Fibroblast of peridontal ligament (primary cell): ENCODE results near the gene GGA3.
"Not testable (repeated sequence)": the region's sequence is repeated elsewhere in the genome, so short reads cannot be mapped to it uniquely, and the experiment has no call there.

Source experiments
- DNase-seq: peaks from one replicate; pipeline ENCODE4 v3.0.0-alpha.2; 2010; ENCODE audit errors: extremely low read depth

GGA3 gene, protein sequence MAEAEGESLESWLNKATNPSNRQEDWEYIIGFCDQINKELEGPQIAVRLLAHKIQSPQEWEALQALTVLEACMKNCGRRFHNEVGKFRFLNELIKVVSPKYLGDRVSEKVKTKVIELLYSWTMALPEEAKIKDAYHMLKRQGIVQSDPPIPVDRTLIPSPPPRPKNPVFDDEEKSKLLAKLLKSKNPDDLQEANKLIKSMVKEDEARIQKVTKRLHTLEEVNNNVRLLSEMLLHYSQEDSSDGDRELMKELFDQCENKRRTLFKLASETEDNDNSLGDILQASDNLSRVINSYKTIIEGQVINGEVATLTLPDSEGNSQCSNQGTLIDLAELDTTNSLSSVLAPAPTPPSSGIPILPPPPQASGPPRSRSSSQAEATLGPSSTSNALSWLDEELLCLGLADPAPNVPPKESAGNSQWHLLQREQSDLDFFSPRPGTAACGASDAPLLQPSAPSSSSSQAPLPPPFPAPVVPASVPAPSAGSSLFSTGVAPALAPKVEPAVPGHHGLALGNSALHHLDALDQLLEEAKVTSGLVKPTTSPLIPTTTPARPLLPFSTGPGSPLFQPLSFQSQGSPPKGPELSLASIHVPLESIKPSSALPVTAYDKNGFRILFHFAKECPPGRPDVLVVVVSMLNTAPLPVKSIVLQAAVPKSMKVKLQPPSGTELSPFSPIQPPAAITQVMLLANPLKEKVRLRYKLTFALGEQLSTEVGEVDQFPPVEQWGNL

DNA sequence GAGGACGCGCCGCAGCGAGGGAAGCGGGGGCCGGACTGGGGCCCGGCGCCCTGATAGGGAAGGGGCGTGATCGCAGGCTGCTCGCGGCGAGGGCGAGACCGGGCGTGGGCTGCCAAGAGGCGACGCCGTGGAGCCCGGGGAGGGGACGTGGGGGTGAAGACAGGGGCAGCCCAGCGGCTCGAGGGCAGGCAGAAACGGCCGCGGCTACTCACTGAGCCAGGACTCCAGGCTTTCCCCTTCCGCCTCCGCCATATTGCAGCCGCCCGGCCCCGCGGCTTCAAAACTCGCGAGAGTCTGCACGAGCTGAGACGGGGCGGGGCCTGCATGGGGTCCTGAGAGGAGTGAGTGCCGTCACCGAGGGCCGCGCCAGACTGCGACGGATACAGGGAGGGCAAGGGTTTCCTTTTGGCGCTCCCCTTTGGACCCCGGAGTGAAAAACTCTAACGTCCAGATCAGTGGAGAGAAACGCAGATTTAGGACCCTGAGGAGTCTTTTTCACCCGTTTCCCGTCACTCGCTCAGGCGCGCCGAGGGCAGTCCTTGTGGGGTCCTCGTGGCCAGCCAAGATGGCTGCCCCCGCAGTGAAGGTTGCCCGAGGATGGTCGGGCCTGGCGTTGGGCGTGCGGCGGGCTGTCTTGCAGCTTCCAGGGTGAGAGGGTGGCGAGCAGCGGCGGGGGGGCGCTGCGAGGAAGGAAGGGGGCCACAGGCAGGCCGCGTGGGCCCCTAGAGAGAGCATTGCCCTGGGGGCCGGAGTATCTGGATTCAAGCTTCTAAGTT, at the start of gene GGA3, which contains the start of gene MRPS7:
Gene GGA3, minus strand, starts transcription at position 271 of the 776 bp plus-strand sequence. Its CDS starts 19 bp downstream, at position 252.
Gene MRPS7, plus strand, starts transcription at position 544 of the 776 bp plus-strand sequence. Its CDS starts 22 bp downstream, at position 566.
- DNase-seq, result peak; percentile 92

DNA sequence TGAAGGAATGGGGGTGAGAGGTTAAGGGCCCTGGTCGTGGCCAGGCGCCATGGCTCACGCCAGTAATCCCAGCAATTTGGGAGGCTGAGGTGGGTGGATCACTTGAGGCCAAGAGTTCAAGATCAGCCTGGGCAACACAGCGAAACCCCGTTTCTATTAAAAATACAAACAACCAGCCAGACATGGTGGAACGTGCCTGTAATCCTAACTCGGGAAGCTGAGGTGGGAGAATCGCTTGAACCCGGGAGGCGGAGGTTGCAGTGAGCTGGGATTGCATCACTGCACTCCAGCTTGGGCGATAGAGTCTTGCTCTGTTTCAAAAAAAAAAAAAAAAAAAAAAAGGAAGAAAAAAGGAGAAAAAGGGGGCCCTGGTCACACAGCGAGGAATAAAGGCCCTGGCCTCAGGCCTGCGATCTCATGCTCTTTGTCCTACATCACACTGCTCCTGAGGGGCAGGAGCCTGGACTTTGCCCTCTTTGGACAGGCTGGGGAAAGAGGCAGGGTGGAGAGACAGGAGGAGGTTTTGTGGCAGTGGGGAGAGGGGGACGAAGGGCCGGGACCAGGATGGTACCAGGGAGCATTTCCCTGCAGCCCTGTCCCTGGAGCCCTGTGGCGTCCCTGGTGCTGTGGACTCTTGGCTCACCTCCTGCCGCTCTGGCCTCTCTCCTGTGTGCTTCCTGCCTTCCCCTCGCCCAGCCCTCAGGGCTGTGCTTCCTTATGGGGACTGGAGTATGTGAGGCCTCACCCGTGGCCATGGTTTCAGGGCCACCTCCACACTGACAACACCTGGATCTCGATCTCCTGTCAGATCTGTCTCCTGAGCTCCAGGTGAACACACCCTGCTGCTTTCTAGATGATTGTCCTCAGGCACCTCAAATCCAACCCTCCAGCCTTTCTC, 47.6 kb upstream of the GGA3 start:
- no peak for DNase-seq

DNA sequence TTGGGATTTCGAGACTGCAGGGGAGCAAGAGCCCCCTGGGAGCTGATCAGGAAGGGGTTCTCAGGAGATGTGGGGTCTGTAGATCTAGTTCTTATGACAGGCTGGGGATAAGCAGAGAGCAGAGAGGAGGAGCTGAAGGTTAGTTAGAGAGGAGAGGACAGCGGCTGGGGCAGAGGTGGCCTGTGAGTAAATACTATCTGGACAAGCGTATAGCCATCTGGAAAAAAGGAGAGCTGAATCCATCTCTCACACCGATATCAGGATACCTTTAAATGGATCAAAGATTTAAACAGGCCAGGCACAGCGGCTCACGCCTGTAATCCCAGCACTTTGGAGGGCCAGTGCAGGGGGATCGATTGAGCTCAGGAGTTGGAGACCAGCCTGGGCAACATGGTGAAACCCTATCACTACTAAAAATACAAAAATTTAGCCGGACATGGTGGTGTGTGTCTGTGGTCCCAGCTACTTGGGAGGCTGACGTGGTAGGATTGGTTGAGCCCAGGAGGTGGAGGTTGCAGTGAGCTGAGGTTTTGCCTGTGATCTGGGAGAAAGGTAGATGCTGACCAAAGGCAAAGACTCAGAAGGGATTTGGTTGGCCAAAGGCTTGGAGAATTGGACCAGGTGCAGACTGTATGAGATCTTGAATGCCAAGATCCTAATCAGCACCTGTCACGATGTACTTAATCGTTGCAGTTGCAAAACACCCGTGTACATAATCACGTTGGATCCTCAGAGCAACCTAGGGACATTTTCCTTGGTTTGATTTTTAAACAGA, 46.7 kb upstream of the GGA3 start:
- no peak for DNase-seq

DNA sequence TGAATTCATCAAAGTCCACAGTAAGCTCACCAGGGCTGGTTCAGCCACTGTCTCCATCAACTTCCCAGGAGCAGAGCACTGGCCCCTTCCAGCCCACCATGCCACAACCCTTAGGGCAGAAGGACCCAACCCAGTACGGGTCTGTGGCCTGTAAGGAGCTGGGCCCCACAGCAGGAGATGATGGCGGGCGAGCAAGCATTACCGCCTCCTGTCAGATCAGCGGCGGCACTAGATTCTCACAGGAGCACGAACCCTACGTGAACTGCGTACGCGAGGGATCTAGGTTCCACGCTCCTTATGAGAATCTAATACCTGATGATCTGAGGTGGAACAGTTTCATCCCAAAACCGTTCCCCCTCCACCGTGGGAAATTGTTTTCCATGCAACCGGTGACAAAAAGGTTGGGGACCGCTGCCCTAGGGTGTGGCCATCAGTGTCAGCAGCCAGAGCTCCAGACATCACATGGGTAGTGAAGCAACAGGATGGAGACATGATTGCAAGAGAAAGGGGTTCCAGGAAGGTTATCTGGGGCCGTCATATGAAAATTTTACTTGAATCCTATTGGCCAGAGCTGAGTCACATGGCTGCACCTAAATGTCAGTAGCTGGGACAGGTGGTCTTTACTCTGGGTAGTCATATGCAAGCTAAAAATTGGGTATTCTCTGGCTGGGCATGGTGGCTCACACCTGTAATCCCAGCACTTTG, 40.2 kb upstream of the GGA3 start:
- DNase-seq, result no peak

DNA sequence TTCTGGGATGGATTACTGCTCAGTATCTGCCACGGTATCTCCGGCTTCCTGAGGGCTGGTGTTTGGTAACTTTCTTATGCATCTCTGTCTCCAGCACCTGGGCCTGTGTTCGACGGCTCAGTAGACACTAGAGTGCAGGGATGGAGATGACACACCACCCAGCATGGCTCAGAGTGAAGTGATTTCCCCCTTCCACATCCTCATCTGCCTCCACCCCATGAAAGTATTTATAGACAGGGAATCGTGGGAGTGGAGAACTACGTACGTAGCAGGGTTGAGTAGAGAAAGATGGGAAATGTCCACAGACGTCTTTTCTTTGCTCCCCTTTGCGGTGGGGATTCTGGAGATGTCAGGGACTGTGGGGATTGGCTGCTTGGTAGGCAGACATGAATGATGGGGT, 39.6 kb upstream of the GGA3 start:
- DNase-seq, result no peak

DNA sequence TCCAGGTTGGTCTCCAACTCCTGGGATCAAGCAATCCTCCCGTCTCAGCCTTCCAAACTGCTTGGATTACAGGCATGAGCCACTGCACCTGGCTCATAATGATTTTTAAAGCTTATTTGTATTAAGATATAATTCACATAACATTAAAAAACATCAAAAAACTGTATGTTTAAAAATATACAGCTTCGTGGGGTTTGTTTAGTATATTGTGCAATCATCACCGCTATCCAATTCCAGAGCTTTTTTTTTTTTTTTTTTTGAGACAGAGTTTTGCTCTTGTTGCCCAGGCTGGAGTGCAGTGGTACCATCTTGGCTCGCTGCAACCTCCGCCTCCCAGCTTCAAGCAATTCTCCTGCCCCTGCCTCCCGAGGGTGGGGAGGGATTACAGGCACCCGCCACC, 38.9 kb upstream of the GGA3 start:
- no peak for DNase-seq

DNA sequence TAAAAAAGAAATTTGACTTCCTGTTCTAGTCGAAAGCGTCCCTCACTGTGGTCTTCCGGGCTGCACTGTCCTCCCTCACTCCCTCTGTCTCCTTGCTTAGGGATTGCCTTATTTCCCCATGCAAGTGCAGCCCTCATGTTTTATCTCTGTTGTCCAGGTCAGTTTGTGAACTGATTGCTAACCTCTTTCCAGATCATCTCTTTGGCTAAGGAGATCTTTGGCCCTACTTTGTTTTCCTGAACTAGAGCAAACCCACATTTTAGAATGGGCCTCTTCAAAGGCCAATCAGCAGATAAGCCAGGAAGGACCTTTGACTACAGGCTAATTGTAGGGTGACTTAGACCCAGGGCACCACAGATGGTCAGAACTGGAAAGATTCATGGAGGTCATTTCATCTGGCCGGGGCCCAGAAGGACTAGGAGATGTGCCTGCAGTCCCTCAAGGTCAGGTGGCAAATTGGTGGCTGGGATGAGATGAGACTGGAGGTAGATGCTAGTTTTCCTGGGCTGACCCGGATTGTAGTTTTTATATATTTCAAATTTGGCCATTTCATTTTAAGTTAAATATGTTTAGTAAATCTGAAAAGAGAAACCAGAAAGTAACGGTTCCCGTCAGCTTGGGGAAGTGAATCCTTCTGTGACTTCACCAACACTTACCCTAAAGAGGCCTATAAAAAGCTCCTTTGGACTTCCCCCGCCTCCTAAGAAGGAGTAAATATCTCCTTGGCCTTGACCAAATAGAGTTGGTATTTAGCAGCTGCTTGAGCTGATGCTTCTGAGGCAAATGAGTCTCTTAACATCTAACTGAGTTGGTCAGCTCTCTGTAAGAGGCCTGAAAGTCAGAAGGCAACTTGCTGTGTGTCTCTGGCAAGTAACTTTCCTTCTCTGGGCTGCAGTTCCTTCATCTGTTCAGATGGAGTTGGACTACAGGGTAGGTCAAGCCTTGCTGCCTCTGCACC, 34.1 kb upstream of the GGA3 start:
- DNase-seq, result no peak

DNA sequence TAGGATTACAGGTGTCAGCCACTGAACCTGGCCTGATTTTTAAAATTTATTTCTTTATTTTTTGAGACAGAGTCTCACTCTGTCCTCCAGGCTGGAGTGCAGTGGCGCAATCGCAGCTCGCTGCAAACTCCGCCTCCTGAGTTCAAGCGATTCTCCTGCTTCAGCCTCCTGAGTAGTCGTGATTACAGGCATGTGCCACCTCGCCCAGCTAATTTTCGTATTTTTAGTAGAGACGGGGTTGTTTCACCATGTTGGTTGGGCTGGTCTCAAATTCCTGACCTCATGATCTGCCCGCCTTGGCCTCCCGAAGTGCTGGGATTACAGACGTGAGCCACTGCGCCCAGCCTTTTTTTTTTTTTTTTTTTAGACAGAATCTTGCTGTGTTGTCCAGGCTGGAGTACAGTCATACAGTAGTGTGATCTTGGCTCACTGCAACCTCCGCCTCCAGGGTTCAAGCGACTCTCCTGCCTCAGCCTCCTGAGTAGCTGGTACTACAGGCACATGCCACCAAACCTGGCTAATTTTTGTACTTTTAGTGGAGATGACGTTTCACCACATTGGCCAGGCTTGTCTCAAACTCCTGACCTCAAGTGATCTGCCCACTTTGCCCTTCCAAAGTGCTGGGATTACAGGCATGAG, 31.5 kb upstream of the GGA3 start:
- not testable (repeated sequence) for DNase-seq

DNA sequence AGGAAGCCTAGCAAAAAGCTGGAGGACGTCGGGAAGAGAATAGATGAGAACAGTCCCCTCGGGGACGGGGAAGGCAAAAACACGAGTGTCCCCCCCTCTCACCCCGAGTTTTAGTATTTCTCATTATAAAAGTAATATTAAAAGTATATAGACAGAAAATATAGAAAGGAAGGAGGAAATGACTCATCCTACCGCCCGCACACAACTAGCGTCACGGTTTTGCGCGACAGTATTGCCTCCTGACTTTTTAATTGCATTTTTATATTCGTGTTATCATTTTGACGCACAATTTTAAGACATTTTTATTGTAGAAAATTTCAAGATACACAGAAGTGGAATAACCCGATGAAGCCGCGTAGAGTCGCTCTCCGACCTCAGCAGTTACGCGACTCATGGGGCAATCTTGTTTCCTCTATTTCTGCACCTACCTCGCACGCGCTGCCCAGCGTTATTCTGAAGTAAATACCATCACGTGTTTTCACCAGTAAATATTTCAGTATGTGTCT, 28.5 kb upstream of the GGA3 start:
- peak; percentile 70 for DNase-seq

DNA sequence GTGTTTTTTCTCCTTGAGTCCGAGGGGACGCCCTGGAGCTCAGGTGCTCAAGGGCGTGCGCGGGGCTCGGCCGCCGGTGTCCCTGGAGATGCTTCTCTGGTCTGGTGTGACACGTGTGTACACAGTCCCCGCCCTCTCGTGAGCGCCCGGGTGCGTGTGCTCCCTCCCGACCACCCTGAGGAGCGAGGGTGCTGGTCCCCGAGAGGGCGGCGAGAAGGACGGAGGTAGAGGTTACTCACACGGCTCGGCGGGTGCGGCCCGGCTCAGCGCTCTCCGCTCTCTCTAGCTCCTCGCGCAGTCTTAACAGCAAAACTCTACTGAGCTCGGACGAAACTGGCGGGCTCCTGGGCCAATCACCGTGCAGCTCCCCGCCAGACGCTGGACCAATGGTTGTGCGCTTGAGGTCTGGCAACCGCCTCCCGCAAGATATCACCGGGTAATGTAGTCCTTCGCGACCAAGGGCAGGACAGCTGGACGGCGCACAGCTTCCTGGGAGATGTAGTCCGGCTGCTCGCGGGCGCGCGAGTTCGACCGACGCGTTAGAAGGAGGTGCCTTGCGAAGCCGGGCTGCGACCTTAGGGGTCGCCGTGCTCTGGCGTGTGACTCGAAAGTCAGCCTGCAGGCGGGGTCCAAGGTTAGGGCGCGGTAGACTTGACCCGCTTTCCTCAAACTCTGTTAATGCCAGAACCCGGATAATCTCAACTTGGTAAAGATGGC, 27.9 kb upstream of the GGA3 start, which contains the start of gene SLC25A19:
Gene SLC25A19, minus strand, starts transcription at position 319 of the 717 bp plus-strand sequence. CDS start 2,669 bp downstream, outside the sequence.
- DNase-seq, result peak; percentile 98

DNA sequence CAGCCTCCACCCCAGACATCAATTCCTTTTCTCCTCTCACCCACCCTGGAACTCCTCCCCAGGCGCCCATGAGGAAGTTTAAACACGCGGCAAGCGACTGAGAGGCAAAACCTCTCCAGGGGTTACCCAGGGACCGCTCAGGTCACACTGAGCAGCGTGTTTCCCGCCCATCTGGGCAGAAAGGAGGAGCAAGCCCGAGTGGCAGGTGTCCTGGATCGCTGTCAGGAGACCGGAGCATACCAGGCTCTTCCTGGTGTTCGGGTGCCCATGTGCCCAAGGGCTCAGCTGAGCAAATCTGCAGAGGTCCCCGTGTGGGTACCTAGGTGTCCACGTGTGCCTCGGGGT, 27.3 kb upstream of the GGA3 start:
- DNase-seq, result no peak

DNA sequence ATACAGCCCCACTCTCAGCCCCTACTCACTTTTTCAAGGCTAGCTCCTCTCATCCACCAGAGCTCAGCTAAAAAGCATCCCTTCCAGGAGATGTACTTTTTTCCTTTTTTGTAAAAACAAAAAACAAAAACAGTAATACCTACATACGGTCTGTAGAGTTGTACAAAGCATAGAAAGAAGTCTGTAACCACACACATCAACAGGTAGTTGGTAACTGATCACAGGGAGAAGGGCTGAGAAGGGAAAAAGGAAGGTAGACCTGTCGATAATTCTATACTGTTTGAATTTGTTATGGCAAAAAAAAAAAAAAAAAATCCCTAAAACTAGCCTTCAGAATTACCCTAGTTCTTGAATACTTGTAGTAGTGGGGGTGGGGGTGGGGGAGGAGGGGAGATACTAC, 27.0 kb upstream of the GGA3 start:
- no peak for DNase-seq

DNA sequence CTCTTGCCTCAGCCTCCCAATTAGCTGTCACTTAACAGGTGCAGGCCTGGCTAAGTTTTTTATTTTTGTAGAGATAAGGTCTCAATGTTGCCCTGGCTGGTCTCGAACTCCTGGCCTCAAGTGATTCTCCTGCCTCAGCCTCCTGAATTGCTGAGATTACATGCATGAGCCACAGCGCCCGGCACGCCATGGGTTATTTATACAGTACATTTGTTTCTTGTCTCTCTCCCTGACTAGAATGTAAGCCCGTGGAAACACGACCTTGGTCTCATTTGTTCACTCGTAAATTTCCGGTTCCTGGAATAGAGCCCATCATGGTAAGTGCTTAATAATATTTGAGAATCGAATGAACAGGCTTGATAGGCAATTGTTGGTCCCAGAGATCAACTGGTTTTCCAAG, 25.8 kb upstream of the GGA3 start:
- DNase-seq, result no peak

DNA sequence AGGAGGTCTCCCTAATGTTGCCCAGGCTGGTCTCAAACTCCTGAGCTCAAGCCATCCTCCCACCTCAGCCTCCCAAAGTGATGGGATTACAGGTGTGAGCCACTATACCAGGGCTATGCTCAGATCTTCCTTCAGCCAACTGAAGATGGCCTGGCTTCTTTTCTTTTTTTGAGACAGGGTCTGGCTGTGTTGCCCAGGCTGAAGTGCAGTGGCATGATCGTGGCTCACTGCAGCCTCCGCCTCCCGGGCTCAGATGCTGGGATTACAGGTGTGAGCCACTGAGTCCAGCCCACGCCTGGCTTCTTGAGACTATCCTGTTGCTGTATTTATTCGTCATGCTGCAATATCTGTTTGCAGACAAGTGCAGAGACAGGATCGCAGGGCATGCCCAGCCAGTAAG, 23.7 kb upstream of the GGA3 start:
- no peak for DNase-seq

DNA sequence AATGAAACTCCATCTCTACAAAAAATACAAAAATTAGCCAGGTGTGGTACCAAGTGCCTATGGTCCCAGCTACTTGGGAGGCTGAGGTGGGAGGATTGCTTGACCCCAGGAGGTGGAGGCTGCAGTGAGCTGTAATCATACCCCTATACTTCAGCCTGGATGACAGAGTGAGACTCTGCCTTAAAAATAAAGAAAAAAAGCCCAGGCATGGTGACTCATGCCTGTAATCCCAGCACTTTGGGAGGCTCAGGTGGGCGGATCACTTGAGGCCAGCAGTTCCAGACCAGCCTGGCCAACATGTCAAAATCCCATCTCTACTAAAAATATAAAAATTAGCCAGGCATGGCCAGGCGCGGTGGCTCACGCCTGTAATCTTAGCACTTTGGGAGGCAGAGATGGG, 18.8 kb upstream of the GGA3 start:
- DNase-seq, result not testable (repeated sequence)

DNA sequence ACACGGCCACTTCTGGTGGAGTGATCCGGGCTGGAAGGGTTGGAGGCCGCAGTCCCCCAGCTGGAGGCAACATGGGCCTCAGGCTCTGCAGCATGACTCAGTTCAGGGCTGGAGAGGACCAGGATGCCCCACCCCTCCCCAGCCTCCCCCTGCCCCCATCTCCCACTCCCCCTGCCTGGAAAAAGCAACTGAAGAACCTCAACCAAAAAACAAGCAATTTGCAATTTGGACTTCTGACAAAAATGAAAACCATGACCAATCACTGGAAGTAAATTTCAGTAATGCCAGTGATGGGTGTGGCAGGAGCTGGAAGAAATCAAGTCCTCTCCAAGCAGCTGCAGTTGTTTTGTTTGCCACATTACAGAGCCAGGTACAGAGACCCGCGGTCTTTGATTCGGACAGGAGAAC, 16.3 kb upstream of the GGA3 start:
- DNase-seq, result peak; percentile 86
